Ammon's horn (tissue), 1 donor: Measurements from ENCODE around the gene ENTPD5.
"Not testable (repeated sequence)": the region's sequence is repeated elsewhere in the genome, so short reads cannot be mapped to it uniquely, and the experiment has no call there.

ENCODE experiments used
- DNase-seq: peaks from one replicate; pipeline ENCODE4 v3.0.0-alpha.2; 2016; ENCODE audit warnings: low spot score

ENTPD5 gene

GRCh38 chr14:73944432-73945158, 74.5 kb downstream of the ENTPD5 start:
- DNase-seq, result no peak

- peak; percentile 42 for DNase-seq
Observed at GRCh38 chr14:73943083-73943482, 76.0 kb downstream of the ENTPD5 start.

GRCh38 chr14:73942180-73942579, 76.9 kb downstream of the ENTPD5 start:
- DNase-seq, result no peak

GRCh38 chr14:73937012-73937411, 82.1 kb downstream of the ENTPD5 start:
- no peak for DNase-seq

GRCh38 chr14:73936548-73936947, 82.5 kb downstream of the ENTPD5 start:
- DNase-seq, result no peak

- no peak for DNase-seq
Observed at GRCh38 chr14:73935666-73936065, 83.4 kb downstream of the ENTPD5 start.

- DNase-seq, result no peak
Observed at GRCh38 chr14:73924337-73924736, 94.8 kb downstream of the ENTPD5 start.

GRCh38 chr14:73919457-73919856, 99.6 kb downstream of the ENTPD5 start:
- not testable (repeated sequence) for DNase-seq

- no peak for DNase-seq
Observed at GRCh38 chr14:73916324-73916723, 102.8 kb downstream of the ENTPD5 start.

- DNase-seq, result no peak
Observed at GRCh38 chr14:73913256-73913655, 105.8 kb downstream of the ENTPD5 start.

- DNase-seq, result no peak
Observed at GRCh38 chr14:73909681-73910080, 109.4 kb downstream of the ENTPD5 start.
